GM19025 (cell line): Measurements from ENCODE around the gene MAGEA2B.
"Not testable (repeated sequence)": the region's sequence is repeated elsewhere in the genome, so short reads cannot be mapped to it uniquely, and the experiment has no call there.

Source experiments
- ATAC-seq: cut with Tn5 transposase; IDR thresholded peaks from one replicate; pipeline ENCODE4 v1.9.1; 2021; ENCODE audit warnings: mild to moderate bottlenecking, low read depth, moderate library complexity; ENCODE audit not compliant: unreplicated experiment

Gene MAGEA2B

DNA sequence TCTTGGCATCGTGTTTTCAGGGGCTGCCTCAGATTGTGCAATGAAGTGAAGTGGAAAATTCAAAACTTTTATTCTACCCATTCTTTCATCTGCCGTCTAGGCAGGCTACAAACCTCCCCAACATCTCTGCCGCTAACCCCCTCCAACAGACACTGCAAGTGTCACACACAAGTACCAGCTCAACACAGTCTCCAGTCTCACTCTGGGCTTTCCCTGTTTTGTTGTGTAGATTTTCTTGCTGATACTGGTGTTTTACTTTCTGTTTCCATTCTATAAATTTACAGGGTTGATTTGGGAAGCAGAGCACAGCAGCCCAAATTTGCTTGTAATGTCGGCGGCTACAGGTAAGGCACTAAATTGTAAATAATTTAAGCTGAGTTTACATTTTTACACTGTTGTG is 40.4 kb downstream of the MAGEA2B start:
- ATAC-seq, result not testable (repeated sequence)

DNA sequence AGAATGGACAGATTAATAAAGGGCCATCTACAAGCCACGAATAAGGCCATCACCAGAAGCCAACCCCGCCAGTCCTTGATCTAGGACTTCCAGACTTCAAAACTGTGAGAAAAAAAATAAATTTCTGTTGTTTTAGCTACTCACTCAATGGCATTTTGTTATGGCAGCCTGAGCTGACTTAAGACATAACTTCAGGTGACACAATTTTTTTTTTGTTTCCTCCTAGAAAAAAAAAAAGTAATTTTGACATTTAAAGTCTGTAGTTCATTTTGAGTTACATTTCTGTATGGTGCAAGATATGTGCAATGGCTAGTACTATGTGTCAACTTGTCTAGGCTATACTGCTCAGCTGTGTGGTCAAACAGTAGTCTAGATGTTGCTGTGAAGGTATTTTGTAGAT is 44.5 kb downstream of the MAGEA2B start, which contains the start of gene CSAG3:
TSS of gene CSAG3 (plus strand) at position 301 of the 400 bp plus-strand sequence.
- not testable (repeated sequence) for ATAC-seq

DNA sequence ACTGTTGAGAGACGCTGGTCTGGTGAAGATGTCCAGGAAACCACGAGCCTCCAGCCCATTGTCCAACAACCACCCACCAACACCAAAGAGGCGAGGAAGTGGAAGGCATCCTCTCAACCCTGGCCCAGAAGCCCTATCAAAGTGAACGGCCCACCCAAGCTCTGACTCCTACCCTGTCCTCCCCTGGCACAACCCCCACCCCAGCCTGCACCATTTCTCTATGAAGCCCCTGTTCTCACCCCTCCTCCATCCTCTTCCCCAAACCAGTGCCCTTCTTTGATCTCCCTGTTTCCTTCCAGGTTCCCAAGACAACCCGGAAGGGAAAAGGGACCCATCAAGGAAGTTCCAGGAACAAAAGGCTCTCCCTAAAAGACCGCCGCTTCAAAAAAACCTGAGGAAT is 45.1 kb downstream of the MAGEA2B start:
- not testable (repeated sequence) for ATAC-seq

DNA sequence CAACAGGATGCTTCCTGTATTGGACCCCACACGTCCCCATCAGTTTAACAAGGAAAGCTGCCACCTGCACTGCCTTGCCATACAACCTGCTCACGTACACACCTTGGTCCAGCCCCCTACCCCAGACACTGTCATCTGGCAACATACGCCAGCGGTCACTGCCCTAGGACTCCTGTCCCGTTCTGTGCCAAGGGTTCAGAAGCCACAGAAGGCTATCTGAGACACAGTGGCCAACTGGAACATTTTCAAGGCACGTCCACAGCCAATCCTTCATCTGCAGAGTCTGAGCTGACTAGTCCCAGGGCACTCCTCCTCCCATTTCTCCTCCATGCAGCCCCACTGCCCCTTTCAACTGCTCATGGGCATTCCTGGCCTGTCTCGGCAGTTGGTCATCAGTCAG is 47.2 kb downstream of the MAGEA2B start:
- ATAC-seq, result not testable (repeated sequence)

DNA sequence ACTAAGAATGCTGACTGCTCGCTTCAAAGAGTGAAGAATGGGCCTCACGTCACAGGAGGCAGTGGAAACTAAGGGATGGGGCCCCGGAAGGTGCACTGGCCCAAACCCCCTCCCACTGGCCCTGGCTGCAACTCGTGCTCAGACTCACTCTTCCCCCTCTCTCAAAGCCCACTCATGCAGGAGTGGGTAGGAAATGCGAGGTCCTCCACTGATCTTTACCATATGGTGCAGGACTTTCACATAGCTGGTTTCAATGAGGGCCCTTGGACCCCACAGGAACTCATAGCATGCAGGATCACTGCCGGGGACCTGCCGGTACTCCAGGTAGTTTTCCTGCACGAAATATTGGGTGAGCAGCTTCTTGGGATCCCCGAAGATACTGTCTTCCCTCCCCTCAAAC is 52.1 kb downstream of the MAGEA2B start:
- not testable (repeated sequence) for ATAC-seq
